Activated naive CD4-positive, alpha-beta T cell treated with anti-CD3 and anti-CD28 coated beads for 36 hours (primary cell): ENCODE results near the gene CNOT2. TPM values are rescaled to one million over a fixed set of nuclear protein-coding genes. Genes with fewer than 3 reads are reported as not detected.

Source experiments
- CTCF ChIA-PET: fragments of 350-600 bp; sonication (Branson Sonifier 250); formaldehyde crosslinking; loops from one replicate; lab custom pipeline; 2021; ENCODE audit warnings: antibody characterized with exemption; lab: Charles Lee
- DNase-seq: peaks from one replicate; pipeline ENCODE4 v3.0.0-alpha.2; 2020
- H3K27ac Mint-ChIP-seq: one replicate; pipeline ENCODE4 v1.8.0; 2021; ENCODE audit warnings: mild to moderate bottlenecking, mixed read lengths
- H3K27me3 Mint-ChIP-seq: one replicate; pipeline ENCODE4 v1.8.0; 2021; ENCODE audit warnings: low read depth, mixed read lengths
- H3K36me3 Mint-ChIP-seq: one replicate; pipeline ENCODE4 v1.8.0; 2021; ENCODE audit warnings: low read depth, mixed read lengths
- H3K4me1 Mint-ChIP-seq: one replicate; pipeline ENCODE4 v1.8.0; 2021; ENCODE audit warnings: low read depth, mixed read lengths
- H3K4me3 Mint-ChIP-seq: one replicate; pipeline ENCODE4 v1.8.0; 2021; ENCODE audit warnings: mild to moderate bottlenecking, moderate library complexity, mixed read lengths
- H3K9me3 Mint-ChIP-seq: one replicate; pipeline ENCODE4 v1.8.0; 2021; ENCODE audit warnings: mixed read lengths
- intact Hi-C: fragments of 100-400 bp; cut with micrococcal nuclease; formaldehyde crosslinking; loops from one replicate; pipeline ENCODE4 v1.15.1; 2023
- total RNA-seq, 2 experiments: library from RNA; stranded (reverse); gene quantifications; one replicate each; pipeline ENCODE4 v1.2.3, GENCODE V29; 2021

Gene CNOT2
- total RNA-seq, 2 experiments from 2014 or later, result 66.0 to 66.2 TPM

- CTCF ChIA-PET, result no interaction called here
- Mint-ChIP-seq H3K4me3 (no peak overlapping the region), H3K9me3 (no peaks in the 10 kb centered on the region), H3K4me1 (peaks cover 29% of the 10 kb centered on the region), H3K36me3 (peaks cover 17% of the 10 kb centered on the region), H3K27ac (no peak overlapping the region), H3K27me3 (no peaks in the 10 kb centered on the region)
- no peak for DNase-seq
- intact Hi-C loops, result no loop called here
These were observed 74.5 kb downstream of the CNOT2 start for GRCh38 chr12:70317781-70318180.

- Mint-ChIP-seq H3K27me3 (no peaks in the 10 kb centered on the region), H3K27ac (no peak overlapping the region), H3K4me3 (no peak overlapping the region), H3K4me1 (peaks cover 27% of the 10 kb centered on the region), H3K36me3 (peaks cover 19% of the 10 kb centered on the region), H3K9me3 (no peaks in the 10 kb centered on the region)
- CTCF ChIA-PET, result interaction anchor here (0.6 kb wide), 1 partner anchor 32 kb away, joined by 3 read pairs; no protein-coding TSS in a partner anchor
- intact Hi-C loops, result no loop called here
- DNase-seq, result no peak
These were observed 76.4 kb downstream of the CNOT2 start for GRCh38 chr12:70319605-70320004.

- no peak for DNase-seq
These were observed 78.0 kb downstream of the CNOT2 start for GRCh38 chr12:70321191-70321590.

GRCh38 chr12:70327541-70327940, 84.3 kb downstream of the CNOT2 start:
- Mint-ChIP-seq H3K4me1 (peaks cover 26% of the 10 kb centered on the region), H3K4me3 (no peak overlapping the region), H3K27me3 (no peaks in the 10 kb centered on the region), H3K9me3 (no peaks in the 10 kb centered on the region), H3K36me3 (peaks cover 44% of the 10 kb centered on the region), H3K27ac (no peak overlapping the region)
- no peak for DNase-seq
- CTCF ChIA-PET, result no interaction called here
- intact Hi-C loops, result no loop called here

More at GRCh38 chr12:70321191-70321590, 78.0 kb downstream of the CNOT2 start:
- no peak overlapping the region for H3K4me3 Mint-ChIP-seq
- peaks cover 18% of the 10 kb centered on the region for H3K4me1 Mint-ChIP-seq
- H3K36me3 Mint-ChIP-seq, result peaks cover 18% of the 10 kb centered on the region
- H3K9me3 Mint-ChIP-seq, result no peaks in the 10 kb centered on the region
- no peak overlapping the region for H3K27ac Mint-ChIP-seq
- CTCF ChIA-PET, result no interaction called here
- H3K27me3 Mint-ChIP-seq, result no peaks in the 10 kb centered on the region
- intact Hi-C loops, result no loop called here

- Mint-ChIP-seq H3K36me3 (peaks cover 39% of the 10 kb centered on the region), H3K4me1 (peaks cover 24% of the 10 kb centered on the region), H3K9me3 (no peaks in the 10 kb centered on the region), H3K4me3 (no peak overlapping the region), H3K27ac (no peak overlapping the region), H3K27me3 (no peaks in the 10 kb centered on the region)
- CTCF ChIA-PET, result no interaction called here
- intact Hi-C loops, result no loop called here
- no peak for DNase-seq
These were observed 86.5 kb downstream of the CNOT2 start for GRCh38 chr12:70329728-70330127.

GRCh38 chr12:70330158-70330557, 86.9 kb downstream of the CNOT2 start:
- H3K27me3 Mint-ChIP-seq, result no peaks in the 10 kb centered on the region
- CTCF ChIA-PET, result no interaction called here

GRCh38 chr12:70332236-70332635, 89.0 kb downstream of the CNOT2 start:
- Mint-ChIP-seq H3K4me1 (peaks cover 18% of the 10 kb centered on the region), H3K9me3 (no peaks in the 10 kb centered on the region), H3K4me3 (no peak overlapping the region), H3K36me3 (peaks cover 35% of the 10 kb centered on the region), H3K27me3 (no peaks in the 10 kb centered on the region), H3K27ac (no peak overlapping the region)
- intact Hi-C loops, result no loop called here
- CTCF ChIA-PET, result no interaction called here
- DNase-seq, result no peak

More at GRCh38 chr12:70330158-70330557, 86.9 kb downstream of the CNOT2 start:
- Mint-ChIP-seq H3K27ac (no peak overlapping the region), H3K9me3 (no peaks in the 10 kb centered on the region), H3K4me1 (peaks cover 24% of the 10 kb centered on the region), H3K4me3 (no peak overlapping the region), H3K36me3 (peaks cover 40% of the 10 kb centered on the region)
- intact Hi-C loops, result no loop called here
- DNase-seq, result no peak

GRCh38 chr12:70334742-70335141, 91.5 kb downstream of the CNOT2 start:
- Mint-ChIP-seq H3K27ac (no peak overlapping the region), H3K4me1 (peaks cover 11% of the 10 kb centered on the region), H3K9me3 (no peaks in the 10 kb centered on the region), H3K27me3 (no peaks in the 10 kb centered on the region), H3K4me3 (no peak overlapping the region), H3K36me3 (peaks cover 35% of the 10 kb centered on the region)
- DNase-seq, result no peak
- CTCF ChIA-PET, result no interaction called here
- intact Hi-C loops, result no loop called here

GRCh38 chr12:70338531-70338930, 95.3 kb downstream of the CNOT2 start:
- CTCF ChIA-PET, result no interaction called here
- DNase-seq, result no peak
- peaks cover 2% of the 10 kb centered on the region for H3K4me1 Mint-ChIP-seq
- intact Hi-C loops, result no loop called here
- H3K4me3 Mint-ChIP-seq, result no peak overlapping the region
- peaks cover 33% of the 10 kb centered on the region for H3K36me3 Mint-ChIP-seq
- H3K9me3 Mint-ChIP-seq, result no peaks in the 10 kb centered on the region
- H3K27me3 Mint-ChIP-seq, result no peaks in the 10 kb centered on the region
- no peak overlapping the region for H3K27ac Mint-ChIP-seq

GRCh38 chr12:70351076-70351475, 107.8 kb downstream of the CNOT2 start:
- Mint-ChIP-seq H3K4me1 (peaks cover 7% of the 10 kb centered on the region), H3K27me3 (no peaks in the 10 kb centered on the region), H3K36me3 (peaks cover 13% of the 10 kb centered on the region), H3K9me3 (no peaks in the 10 kb centered on the region), H3K27ac (no peak overlapping the region), H3K4me3 (no peak overlapping the region)
- no peak for DNase-seq
- intact Hi-C loops, result no loop called here
- CTCF ChIA-PET, result no interaction called here

- H3K4me1 Mint-ChIP-seq, result peaks cover 7% of the 10 kb centered on the region
- no peaks in the 10 kb centered on the region for H3K27me3 Mint-ChIP-seq
- CTCF ChIA-PET, result no interaction called here
- no peak overlapping the region for H3K4me3 Mint-ChIP-seq
- peaks cover 11% of the 10 kb centered on the region for H3K36me3 Mint-ChIP-seq
- H3K9me3 Mint-ChIP-seq, result no peaks in the 10 kb centered on the region
- intact Hi-C loops, result no loop called here
- DNase-seq, result no peak
- H3K27ac Mint-ChIP-seq, result no peak overlapping the region
These were observed 110.8 kb downstream of the CNOT2 start for GRCh38 chr12:70353780-70354660.

GRCh38 chr12:70354787-70355186, 111.6 kb downstream of the CNOT2 start:
- CTCF ChIA-PET, result no interaction called here
- H3K27me3 Mint-ChIP-seq, result no peaks in the 10 kb centered on the region
- no peaks in the 10 kb centered on the region for H3K9me3 Mint-ChIP-seq
- H3K4me3 Mint-ChIP-seq, result no peak overlapping the region
- no peak overlapping the region for H3K27ac Mint-ChIP-seq
- H3K36me3 Mint-ChIP-seq, result peaks cover 11% of the 10 kb centered on the region
- peaks cover 7% of the 10 kb centered on the region for H3K4me1 Mint-ChIP-seq
- intact Hi-C loops, result no loop called here
- DNase-seq, result no peak

GRCh38 chr12:70355972-70356371, 112.7 kb downstream of the CNOT2 start:
- no peaks in the 10 kb centered on the region for H3K27me3 Mint-ChIP-seq
- no peaks in the 10 kb centered on the region for H3K9me3 Mint-ChIP-seq

More at GRCh38 chr12:70355972-70356371, 112.7 kb downstream of the CNOT2 start:
- CTCF ChIA-PET, result interaction anchor here (0.9 kb wide), 1 partner anchor 221 kb away, joined by 3 read pairs; no protein-coding TSS in a partner anchor
- intact Hi-C loops, result no loop called here
- H3K36me3 Mint-ChIP-seq, result peaks cover 11% of the 10 kb centered on the region
- DNase-seq, result no peak
- H3K4me3 Mint-ChIP-seq, result no peak overlapping the region
- H3K27ac Mint-ChIP-seq, result no peak overlapping the region
- peaks cover 7% of the 10 kb centered on the region for H3K4me1 Mint-ChIP-seq
